Stimulated activated CD4-positive, alpha-beta T cell treated with anti-CD3 and anti-CD28 coated beads, Interleukin-12 subunit alpha, Interleukin-12 subunit beta, amount 100 ng/mL, for 24 hours (primary cell): Measurements from ENCODE around the gene ZNF664.

Experiments
- DNase-seq, 2 experiments: peaks; one replicate each; pipeline ENCODE4 v3.0.0-alpha.2; 2020; ENCODE audit warnings: low read depth in 2 of 2

Gene ZNF664

GRCh38 chr12:123990511-123990910 lies 17.5 kb downstream of the ZNF664 start:
- DNase-seq, result no peak

GRCh38 chr12:123991372-123991951 lies 18.4 kb downstream of the ZNF664 start:
- no peak for DNase-seq

- no peak for DNase-seq
Measured at GRCh38 chr12:123992118-123992825, 19.3 kb downstream of the ZNF664 start.

GRCh38 chr12:123995023-123995748 lies 22.2 kb downstream of the ZNF664 start:
- DNase-seq, result no peak

GRCh38 chr12:123996581-123996980 lies 23.6 kb downstream of the ZNF664 start:
- DNase-seq, result no peak

GRCh38 chr12:123997033-123997822 lies 24.2 kb downstream of the ZNF664 start:
- DNase-seq, result no peak

GRCh38 chr12:123997908-123998307 lies 24.9 kb downstream of the ZNF664 start:
- no peak for DNase-seq

- no peak for DNase-seq
Measured at GRCh38 chr12:123998344-123998990, 25.5 kb downstream of the ZNF664 start.

GRCh38 chr12:123998991-123999359 lies 26.0 kb downstream of the ZNF664 start:
- no peak for DNase-seq

- DNase-seq, result no peak
Measured at GRCh38 chr12:124000111-124000510, 27.1 kb downstream of the ZNF664 start.

GRCh38 chr12:124001343-124001742 lies 28.3 kb downstream of the ZNF664 start:
- DNase-seq, result no peak

- DNase-seq, result no peak
Measured at GRCh38 chr12:124002021-124002644, 29.1 kb downstream of the ZNF664 start.

- no peak for DNase-seq
Measured at GRCh38 chr12:124002654-124003053, 29.6 kb downstream of the ZNF664 start.

- DNase-seq, result no peak
Measured at GRCh38 chr12:124004233-124004875, 31.3 kb downstream of the ZNF664 start.

- DNase-seq, result no peak
Measured at GRCh38 chr12:124006085-124006845, 33.2 kb downstream of the ZNF664 start.

GRCh38 chr12:124006846-124007713 lies 34.1 kb downstream of the ZNF664 start:
- DNase-seq, result no peak

GRCh38 chr12:124007826-124008570 lies 35.0 kb downstream of the ZNF664 start:
- no peak for DNase-seq

- no peak for DNase-seq
Measured at GRCh38 chr12:124008595-124008994, 35.6 kb downstream of the ZNF664 start.
